Tracheal epithelial cell (primary cell): ENCODE results near the gene KRTAP16-1. TPM values are rescaled to one million over a fixed set of nuclear protein-coding genes. Genes with fewer than 3 reads are reported as not detected.

Experiments
- total RNA-seq: library from RNA; depleted of rRNA; stranded (reverse); fragments of >200 nt; gene quantifications from 2 replicates; pipeline ENCODE4 v1.2.1, GENCODE V29; 2014

Gene KRTAP16-1, protein sequence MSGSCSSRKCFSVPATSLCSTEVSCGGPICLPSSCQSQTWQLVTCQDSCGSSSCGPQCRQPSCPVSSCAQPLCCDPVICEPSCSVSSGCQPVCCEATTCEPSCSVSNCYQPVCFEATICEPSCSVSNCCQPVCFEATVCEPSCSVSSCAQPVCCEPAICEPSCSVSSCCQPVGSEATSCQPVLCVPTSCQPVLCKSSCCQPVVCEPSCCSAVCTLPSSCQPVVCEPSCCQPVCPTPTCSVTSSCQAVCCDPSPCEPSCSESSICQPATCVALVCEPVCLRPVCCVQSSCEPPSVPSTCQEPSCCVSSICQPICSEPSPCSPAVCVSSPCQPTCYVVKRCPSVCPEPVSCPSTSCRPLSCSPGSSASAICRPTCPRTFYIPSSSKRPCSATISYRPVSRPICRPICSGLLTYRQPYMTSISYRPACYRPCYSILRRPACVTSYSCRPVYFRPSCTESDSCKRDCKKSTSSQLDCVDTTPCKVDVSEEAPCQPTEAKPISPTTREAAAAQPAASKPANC
- total RNA-seq, result not detected in 2 replicates

DNA sequence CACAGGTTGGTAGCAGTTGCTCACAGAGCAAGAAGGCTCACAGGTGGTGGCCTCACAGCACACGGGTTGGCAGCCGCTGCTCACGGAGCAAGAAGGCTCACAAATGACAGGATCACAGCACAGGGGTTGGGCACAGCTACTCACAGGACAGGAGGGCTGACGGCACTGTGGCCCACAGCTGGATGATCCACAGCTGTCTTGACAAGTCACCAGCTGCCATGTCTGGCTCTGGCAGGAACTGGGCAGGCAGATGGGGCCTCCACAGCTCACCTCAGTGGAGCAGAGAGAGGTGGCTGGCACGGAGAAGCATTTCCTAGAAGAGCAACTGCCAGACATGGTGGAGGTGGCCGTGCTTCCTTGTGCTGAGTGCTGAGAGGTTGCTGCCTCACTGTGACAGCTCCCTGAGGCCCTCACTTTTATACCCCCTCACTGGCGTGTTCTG is at the start of gene KRTAP16-1:
Gene KRTAP16-1 (minus strand): TSS at position 392 of the 442 bp plus-strand sequence. CDS start 56 bp downstream, at position 336.

DNA sequence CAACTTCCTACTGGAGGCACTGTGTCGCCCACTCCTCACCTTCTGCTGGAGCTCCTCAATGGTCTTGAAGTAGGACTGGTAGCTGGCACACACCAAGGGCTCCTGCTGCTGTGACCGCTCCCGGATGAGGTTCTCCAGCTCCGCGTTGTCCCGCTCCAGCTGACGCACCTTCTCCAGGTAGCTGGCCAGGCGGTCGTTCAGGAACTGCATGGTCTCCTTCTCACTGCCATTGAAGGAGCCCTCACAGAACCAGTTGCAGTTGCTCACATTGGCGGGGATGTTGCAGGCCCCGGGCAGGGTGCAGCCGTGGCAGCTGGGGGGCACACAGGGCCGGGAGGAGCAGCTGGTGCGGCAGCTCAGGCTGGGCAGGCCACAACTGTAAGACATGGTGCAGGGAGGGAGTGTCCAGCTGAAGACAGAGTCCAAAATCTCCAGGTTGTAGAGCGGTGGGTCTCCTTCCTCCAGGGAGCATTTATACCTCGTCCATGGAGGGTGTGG is 41.3 kb upstream of the KRTAP16-1 start, which contains the start of gene KRT33A:
Gene KRT33A (minus strand): TSS at position 448 of the 498 bp plus-strand sequence. CDS start 61 bp downstream, at position 387.

GRCh38 chr17:41315204-41315794 is 6.2 kb upstream of the KRTAP16-1 start, which contains the start of gene KRTAP17-1:
KRTAP17-1 (minus strand) TSS chr17:41315710; CDS start chr17:41315650, 60 bp downstream.

GRCh38 chr17:41301916-41302901 is 6.9 kb downstream of the KRTAP16-1 start, which contains the start of gene KRTAP29-1:
KRTAP29-1 (minus strand) TSS chr17:41302851; CDS start chr17:41302851, 0 bp downstream.

GRCh38 chr17:41275648-41276190 is 33.4 kb downstream of the KRTAP16-1 start, which contains the start of gene KRTAP9-7:
KRTAP9-7 (plus strand) TSS chr17:41275698; CDS start chr17:41275698, 0 bp downstream.

GRCh38 chr17:41265078-41265477 is 44.0 kb downstream of the KRTAP16-1 start, which contains the start of gene KRTAP9-6:
KRTAP9-6 (plus strand) TSS chr17:41265378; CDS start chr17:41265378, 0 bp downstream.

Other genes starting within 250 kb of the KRTAP16-1 start
- gene KRTAP2-3, start 249.2 kb downstream of the KRTAP16-1 start, total RNA-seq, result 2.9 TPM in 1 of 2 replicates, not detected in the other
- not detected in 2 replicates for gene KRTAP2-4, start 243.4 kb downstream of the KRTAP16-1 start, total RNA-seq
- gene KRTAP4-7, start 225.2 kb downstream of the KRTAP16-1 start, total RNA-seq, result not detected in 2 replicates
- not detected in 2 replicates for gene KRTAP4-8, start 211.2 kb downstream of the KRTAP16-1 start, total RNA-seq
- not detected in 2 replicates for gene KRTAP4-16, start 207.1 kb downstream of the KRTAP16-1 start, total RNA-seq
- gene KRTAP4-9, start 203.9 kb downstream of the KRTAP16-1 start, total RNA-seq, result not detected in 2 replicates
- gene KRTAP4-11, start 190.9 kb downstream of the KRTAP16-1 start, total RNA-seq, result not detected in 2 replicates
- gene KRTAP4-12, start 185.1 kb downstream of the KRTAP16-1 start, total RNA-seq, result not detected in 2 replicates
- not detected in 2 replicates for gene KRTAP4-6, start 168.8 kb downstream of the KRTAP16-1 start, total RNA-seq
- gene KRTAP4-5, start 159.5 kb downstream of the KRTAP16-1 start, total RNA-seq, result not detected in 2 replicates
- gene KRTAP4-4, start 148.6 kb downstream of the KRTAP16-1 start, total RNA-seq, result not detected in 2 replicates
- gene KRTAP4-3, start 141.1 kb downstream of the KRTAP16-1 start, total RNA-seq, result not detected in 2 replicates
- gene KRTAP4-2, start 131.1 kb downstream of the KRTAP16-1 start, total RNA-seq, result not detected in 2 replicates
- not detected in 2 replicates for gene KRTAP4-1, start 124.4 kb downstream of the KRTAP16-1 start, total RNA-seq
- not detected in 2 replicates for gene KRTAP9-1, start 119.4 kb downstream of the KRTAP16-1 start, total RNA-seq
- gene KRTAP9-2, start 82.7 kb downstream of the KRTAP16-1 start, total RNA-seq, result not detected in 2 replicates
- gene KRTAP9-3, start 76.9 kb downstream of the KRTAP16-1 start, total RNA-seq, result not detected in 2 replicates
- gene KRTAP9-8, start 71.3 kb downstream of the KRTAP16-1 start, total RNA-seq, result not detected in 2 replicates
- gene KRTAP9-4, start 59.6 kb downstream of the KRTAP16-1 start, total RNA-seq, result not detected in 2 replicates
- not detected in 2 replicates for gene KRTAP9-9, start 53.9 kb downstream of the KRTAP16-1 start, total RNA-seq
- gene KRTAP9-6, start 43.9 kb downstream of the KRTAP16-1 start, total RNA-seq, result not detected in 2 replicates
- gene KRTAP9-7, start 33.6 kb downstream of the KRTAP16-1 start, total RNA-seq, result not detected in 2 replicates
- not detected in 2 replicates for gene KRTAP29-1, start 6.5 kb downstream of the KRTAP16-1 start, total RNA-seq
- gene KRTAP17-1, start 6.4 kb upstream of the KRTAP16-1 start, total RNA-seq, result 0.24 TPM in 1 of 2 replicates, not detected in the other
- gene KRT33A, start 41.5 kb upstream of the KRTAP16-1 start, total RNA-seq, result under 0.01 TPM in 1 of 2 replicates, not detected in the other
- gene KRT33B, start 60.5 kb upstream of the KRTAP16-1 start, total RNA-seq, result 0.21 and 0.24 TPM in 2 replicates
- 0.43 and 7.0 TPM in 2 replicates for gene KRT34, start 73.0 kb upstream of the KRTAP16-1 start, total RNA-seq
- 0.24 TPM in 1 of 2 replicates, not detected in the other for gene KRT31, start 88.3 kb upstream of the KRTAP16-1 start, total RNA-seq
- not detected in 2 replicates for gene KRT37, start 115.3 kb upstream of the KRTAP16-1 start, total RNA-seq
- gene KRT38, start 131.7 kb upstream of the KRTAP16-1 start, total RNA-seq, result not detected in 2 replicates
- not detected in 2 replicates for gene KRT32, start 158.1 kb upstream of the KRTAP16-1 start, total RNA-seq
- gene KRT35, start 171.8 kb upstream of the KRTAP16-1 start, total RNA-seq, result not detected in 2 replicates
- not detected in 2 replicates for gene KRT36, start 180.6 kb upstream of the KRTAP16-1 start, total RNA-seq
- 0.24 and 20.0 TPM in 2 replicates for gene KRT13, start 196.3 kb upstream of the KRTAP16-1 start, total RNA-seq
- 38.1 and 92.7 TPM in 2 replicates for gene KRT15, start 209.6 kb upstream of the KRTAP16-1 start, total RNA-seq
- gene KRT19, start 219.0 kb upstream of the KRTAP16-1 start, total RNA-seq, result 3,305 and 10,988 TPM in 2 replicates